IPS DF 4.7 (cell line): ENCODE results near the gene FBXO17.

Source experiments
- DNase-seq: peaks from one replicate; pipeline ENCODE4 v3.0.0-alpha.2; 2013; ENCODE audit warnings: low spot score; ENCODE audit errors: extremely low read depth

Gene FBXO17

GRCh38 chr19:38917516-38917915 lies 58.0 kb downstream of the FBXO17 start:
- DNase-seq, result no peak

DNA sequence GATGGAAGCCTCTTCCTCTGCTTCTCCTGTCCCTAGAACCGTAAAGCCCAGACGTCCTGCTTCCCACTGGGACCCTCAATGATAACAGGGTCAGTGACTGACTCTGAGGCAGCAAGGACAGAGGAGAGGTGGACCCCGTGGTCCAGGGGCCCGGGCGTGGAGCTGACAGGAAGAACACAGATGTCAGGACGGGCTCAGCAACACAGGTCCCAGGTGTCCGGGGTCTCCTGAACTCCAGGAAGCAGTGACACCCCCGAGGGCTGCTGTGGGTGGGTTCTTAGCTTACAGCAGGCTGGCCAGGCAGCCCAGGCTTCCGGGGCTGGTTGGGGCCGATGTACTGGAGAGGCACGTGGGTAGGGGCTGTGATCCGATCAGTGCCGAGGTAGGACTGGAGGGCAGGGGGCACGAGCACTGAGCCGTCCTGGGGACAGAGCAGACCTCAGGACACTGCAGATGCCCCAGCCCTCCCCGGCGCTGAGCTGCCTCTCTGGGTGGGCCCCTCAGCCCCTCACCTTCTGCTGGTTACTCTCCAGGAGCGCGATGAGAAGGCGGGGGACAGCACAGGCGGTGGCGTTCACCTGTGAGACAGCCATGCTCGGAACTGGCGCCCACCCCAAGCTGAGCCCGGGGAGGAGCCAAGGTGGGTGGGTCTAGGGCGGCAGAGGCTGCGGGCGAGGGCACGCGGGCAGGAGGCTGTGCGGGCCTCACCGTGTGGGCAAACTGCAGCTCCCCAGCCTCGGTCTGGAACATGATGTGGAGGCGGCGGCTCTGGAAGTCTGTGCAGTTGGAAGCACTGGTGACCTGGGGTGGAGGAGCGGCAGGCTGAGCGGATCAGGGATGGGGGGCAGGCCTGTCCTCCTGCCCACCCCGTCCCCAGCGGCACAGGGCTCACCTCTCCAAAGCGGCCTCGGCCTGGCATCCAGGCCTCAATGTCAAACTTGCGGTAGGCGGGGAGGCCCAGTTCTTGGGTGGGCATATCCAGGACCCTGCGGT lies 59.9 kb downstream of the FBXO17 start:
- no peak for DNase-seq

GRCh38 chr19:38913958-38914357 lies 61.6 kb downstream of the FBXO17 start:
- DNase-seq, result no peak

DNA sequence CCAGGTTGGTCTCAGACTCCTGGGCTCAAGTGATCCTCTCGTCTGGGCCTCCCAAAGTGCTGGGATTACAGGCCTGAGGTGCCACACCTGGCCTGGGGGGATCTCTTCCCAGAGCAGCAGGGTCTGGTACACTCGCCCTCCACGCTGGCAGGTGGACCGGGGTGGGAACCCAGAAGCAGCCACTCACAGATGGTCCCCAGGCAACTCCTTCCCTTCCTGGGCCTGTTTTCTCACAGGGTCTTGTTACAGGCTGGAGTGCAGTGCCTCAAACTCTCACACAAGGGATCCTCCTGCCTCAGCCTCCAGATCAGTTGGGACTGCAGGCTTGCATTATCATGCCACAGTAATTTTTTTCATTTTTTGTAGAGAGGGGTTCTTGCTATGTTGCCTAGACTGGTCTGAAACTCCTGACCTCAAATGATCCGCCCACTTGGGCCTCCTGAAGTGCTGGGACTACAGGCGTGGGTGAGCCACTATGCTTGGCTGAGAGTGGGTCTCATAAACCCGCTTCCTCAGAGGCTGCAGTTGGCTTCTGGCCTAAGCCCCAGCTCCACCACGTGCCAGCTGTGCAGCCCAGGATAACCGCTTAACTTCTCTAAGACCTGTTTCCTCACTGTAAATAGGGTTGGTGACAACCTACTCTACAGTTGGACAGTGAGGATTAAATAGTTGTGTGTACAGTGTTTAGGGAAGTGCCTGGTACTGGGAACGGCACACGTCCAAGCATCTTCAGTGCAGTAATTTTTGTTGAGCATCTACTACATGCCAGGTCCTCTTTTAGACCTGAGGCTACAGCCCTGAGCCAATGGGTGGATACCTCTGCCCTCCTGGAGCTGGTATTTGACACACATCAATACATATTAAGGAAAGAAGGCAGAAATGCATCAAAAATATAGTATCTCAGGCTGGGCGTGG lies 62.7 kb downstream of the FBXO17 start:
- DNase-seq, result no peak

GRCh38 chr19:38911388-38912001 lies 64.0 kb downstream of the FBXO17 start:
- no peak for DNase-seq

- no peak for DNase-seq
Observed at GRCh38 chr19:38910488-38910887, 65.1 kb downstream of the FBXO17 start.

DNA sequence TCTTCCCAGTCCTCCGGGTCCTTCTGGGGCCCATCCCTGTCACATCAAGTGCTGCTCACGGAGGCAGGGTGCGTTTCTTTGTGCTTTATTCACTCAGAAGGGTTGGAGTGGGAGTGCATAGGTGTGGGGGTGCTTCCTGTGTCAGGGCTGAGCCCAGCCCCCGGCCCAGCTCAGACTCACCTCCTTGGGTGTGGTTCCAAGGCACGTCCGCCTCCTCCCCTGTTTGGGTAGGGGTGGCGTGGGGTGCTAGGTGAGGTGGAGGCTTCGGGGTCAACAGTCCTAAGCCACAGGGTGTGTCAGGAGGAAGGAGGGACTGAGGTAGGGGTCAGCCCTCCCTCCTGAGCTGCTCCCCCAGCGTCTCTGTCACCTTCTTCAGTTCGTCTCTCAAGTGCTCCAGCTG lies 66.6 kb downstream of the FBXO17 start:
- no peak for DNase-seq

DNA sequence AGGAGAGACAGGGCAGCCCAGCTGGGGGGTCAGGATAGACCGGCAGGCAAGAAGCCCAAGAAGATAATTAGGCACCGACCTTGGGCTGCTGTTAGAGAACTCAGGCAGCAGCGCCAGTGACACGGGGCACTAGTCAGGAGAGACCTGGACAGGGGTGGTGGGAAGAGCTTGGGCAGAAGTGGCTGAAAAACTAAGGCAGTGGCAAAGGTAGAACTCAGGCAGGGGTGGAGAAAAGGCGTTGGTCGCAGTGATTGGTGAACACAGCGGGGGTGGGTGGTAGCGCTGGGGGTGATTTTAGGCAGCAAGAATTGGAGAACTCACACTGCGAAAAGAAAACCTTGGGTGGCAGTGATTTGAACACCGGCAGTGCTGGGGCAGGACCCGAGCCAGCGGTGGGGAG lies 67.9 kb downstream of the FBXO17 start:
- DNase-seq, result no peak

DNA sequence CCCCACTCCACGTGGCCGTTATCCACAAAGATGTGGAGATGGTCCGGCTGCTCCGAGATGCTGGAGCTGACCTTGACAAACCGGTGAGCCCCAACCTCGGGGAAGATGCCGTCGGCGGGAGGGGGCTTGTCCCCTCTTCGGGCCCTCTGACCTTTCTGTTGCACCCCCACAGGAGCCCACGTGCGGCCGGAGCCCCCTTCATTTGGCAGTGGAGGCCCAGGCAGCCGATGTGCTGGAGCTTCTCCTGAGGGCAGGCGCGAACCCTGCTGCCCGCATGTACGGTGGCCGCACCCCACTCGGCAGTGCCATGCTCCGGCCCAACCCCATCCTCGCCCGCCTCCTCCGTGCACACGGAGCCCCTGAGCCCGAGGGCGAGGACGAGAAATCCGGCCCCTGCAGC lies 68.3 kb downstream of the FBXO17 start:
- DNase-seq, result no peak

DNA sequence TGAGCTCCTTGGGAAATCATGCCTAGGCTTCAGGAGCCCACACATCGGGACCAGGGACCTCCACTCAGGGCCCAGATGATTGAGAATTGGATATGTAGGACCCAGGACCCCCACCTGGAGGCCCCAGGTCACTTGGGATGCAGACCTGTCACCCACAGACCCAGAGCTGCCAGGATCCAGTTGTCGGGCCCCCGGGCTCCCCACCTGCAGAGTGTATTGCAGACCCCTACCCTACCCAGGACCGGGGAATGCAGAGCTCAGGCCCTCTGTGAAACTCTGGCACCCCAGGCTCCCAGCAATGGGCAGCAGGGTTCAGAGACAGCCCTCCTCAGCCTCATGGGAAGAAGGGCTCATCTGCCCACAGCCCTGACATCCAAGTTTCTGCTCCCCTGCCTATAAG lies 69.9 kb downstream of the FBXO17 start:
- no peak for DNase-seq

DNA sequence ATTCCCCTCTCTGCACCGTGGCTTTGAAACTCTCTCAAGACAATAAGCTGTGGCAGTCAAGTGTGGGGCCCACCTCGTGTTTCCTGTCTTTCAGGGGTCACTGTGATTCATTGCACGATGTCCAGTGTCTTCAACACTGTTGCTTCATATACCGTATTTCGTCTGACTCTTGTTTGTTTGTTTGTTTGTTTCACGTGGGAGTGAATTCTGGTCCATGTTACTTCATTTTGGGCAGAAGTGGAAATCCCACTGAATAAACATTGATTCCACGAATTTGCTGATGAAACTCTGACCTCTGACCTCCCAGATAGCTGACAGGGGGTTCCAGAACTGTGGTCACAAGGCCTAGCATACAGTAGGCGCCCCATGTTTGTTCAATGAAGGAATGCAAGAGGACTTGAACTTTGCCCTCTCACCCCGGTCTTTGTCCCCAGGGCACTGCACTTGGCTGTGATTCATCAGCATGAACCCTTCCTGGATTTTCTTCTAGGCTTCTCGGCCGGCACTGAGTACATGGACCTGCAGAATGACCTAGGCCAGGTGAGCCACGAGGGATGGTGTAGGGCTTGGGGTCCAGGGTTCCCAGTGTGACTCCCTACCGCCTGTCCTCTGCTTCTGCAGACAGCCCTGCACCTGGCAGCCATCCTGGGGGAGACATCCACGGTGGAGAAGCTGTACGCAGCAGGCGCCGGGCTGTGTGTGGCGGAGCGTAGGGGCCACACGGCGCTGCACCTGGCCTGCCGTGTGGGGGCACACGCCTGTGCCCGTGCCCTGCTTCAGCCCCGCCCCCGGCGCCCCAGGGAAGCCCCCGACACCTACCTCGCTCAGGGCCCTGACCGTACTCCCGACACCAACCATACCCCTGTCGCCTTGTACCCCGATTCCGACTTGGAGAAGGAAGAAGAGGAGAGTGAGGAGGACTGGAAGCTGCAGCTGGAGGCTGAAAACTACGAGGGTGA lies 70.7 kb downstream of the FBXO17 start:
- no peak for DNase-seq

GRCh38 chr19:38901683-38902082 lies 73.9 kb downstream of the FBXO17 start:
- no peak for DNase-seq

DNA sequence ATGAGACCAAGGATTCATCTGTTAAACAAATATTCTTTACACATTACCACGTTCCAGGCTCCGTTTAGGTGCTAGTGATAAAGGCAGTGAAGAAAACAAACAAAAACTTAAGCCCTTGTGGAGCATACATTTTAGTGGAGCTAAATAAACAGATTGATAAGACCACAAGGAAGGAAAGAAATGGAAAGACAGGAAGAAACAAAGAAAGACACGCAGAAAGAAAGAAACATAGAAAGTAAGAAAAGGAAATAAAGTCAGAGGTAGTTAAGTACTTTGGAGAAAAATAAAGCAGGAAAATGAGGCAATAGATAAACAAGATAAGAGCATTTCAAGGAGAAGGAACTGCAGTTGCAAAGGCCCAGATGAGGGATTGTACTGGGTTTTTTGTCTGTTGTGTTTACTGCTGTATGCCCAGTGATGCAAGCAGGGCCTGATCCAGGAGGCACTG lies 74.8 kb downstream of the FBXO17 start:
- DNase-seq, result no peak

DNA sequence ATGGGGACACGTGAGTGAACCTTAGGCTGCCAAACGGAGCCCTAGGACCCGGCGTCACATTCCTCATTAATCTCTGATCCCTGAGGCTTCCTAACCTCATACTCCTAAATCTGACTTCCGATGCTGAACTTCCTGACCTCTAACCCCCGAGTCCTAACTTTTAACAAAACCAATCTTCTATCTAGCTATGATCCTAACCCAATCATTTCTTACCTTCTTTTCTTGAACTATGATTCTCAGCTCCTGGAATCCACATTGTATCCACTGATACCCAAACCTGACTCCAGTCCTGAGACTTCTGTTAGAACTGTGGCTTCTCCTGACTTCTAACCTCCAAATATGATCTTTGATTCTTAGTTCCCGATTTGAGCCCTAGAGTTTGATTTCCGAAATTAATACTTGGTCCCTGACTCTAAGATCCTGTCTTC lies 75.3 kb downstream of the FBXO17 start:
- DNase-seq, result peak; percentile 28

DNA sequence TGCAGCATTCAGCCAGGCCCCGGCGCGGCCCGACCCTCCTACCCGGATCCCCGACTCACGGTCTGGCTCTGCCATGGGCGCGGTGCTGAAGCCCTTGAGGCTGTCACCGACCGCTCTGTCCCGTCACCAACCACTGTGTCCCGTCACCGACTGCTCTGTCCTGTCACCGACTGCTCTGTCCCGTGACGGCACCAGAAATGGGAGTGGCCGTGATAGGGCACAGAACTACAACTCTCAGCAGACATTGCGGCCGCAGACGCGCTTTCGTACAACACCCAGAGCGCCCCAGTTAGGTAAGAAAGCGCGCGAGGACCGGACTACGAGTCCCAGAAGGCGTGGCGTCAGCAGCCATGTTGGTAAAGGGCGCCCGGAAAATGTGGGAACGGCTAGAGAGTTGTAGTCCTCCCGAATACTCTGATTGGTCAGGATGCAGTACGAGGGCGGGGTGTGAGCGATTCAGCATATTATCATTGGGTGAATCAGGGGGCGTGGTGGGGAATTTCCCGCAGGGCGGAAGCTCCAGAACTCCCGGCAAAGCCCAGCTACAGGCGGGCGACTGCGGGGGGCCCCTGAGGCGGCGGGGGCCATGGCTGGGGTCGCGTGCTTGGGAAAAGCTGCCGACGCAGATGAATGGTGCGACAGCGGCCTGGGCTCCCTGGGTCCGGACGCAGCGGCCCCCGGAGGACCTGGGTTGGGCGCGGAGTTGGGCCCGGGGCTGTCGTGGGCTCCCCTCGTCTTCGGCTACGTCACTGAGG lies 75.9 kb downstream of the FBXO17 start, which contains the start of the genes NFKBIB and SIRT2:
Gene NFKBIB, plus strand, starts transcription at position 523 of the 755 bp plus-strand sequence. Its CDS starts 64 bp downstream, at position 587.
Gene SIRT2, minus strand, starts transcription at position 172 of the 755 bp plus-strand sequence. Its CDS starts 97 bp downstream, at position 75.
- peak; percentile 99 for DNase-seq

- no peak for DNase-seq
Observed at GRCh38 chr19:38898788-38899446, 76.6 kb downstream of the FBXO17 start.

GRCh38 chr19:38894968-38895367 lies 80.6 kb downstream of the FBXO17 start:
- no peak for DNase-seq

DNA sequence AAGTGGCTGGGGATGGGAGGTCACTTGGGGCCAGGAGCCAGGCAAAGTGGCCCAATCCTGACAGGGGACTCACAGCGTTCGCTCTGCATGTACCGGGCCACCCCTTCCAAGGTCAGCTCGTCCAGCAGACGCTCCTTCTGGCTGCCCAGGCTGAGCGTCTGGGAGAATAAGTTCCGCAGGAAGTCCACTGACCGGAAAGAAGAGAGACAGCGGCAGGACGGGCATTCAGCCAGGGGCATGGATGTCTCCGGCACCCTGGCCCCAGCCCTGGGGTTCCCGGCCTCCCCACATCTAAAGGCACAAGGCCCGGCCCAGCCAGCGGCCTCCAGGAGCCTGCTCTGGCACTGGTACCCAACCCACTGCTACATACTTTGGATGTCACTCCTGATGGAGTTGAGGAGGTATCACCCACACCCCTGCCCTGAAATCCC lies 82.2 kb downstream of the FBXO17 start:
- DNase-seq, result no peak

DNA sequence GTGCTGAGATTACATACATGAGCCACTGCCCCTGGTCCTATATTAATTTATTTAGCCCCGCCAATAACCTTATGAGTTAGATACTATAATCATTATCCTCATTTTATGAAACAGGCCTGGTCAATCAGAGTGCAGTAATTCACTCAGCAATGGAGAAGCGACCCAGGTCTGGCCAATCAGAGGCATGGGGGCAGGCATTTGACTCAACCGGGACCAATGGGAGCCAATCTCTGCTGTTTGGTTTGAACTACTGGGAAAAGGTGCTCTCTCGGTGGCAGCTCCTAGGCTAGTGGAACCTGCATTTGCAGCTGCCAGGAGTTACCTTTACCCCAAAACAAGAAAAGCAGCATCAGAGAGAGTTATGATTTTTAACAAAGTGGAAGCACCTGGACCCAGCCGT lies 82.7 kb downstream of the FBXO17 start:
- no peak for DNase-seq
